CD4-positive, alpha-beta T cell treated with Interleukin-4 for 4 hours (primary cell): ENCODE results near the gene MT1B.
"Not testable (repeated sequence)": the region's sequence is repeated elsewhere in the genome, so short reads cannot be mapped to it uniquely, and the experiment has no call there.

Experiments
- DNase-seq: peaks from one replicate; pipeline ENCODE4 v3.0.0-alpha.2; 2020

MT1B gene

GRCh38 chr16:56669005-56669839, 17.5 kb downstream of the MT1B start, which contains the start of gene MT1H:
MT1H (plus strand) TSS chr16:56669814; CDS start chr16:56669885, 71 bp downstream.
- no peak for DNase-seq

DNA sequence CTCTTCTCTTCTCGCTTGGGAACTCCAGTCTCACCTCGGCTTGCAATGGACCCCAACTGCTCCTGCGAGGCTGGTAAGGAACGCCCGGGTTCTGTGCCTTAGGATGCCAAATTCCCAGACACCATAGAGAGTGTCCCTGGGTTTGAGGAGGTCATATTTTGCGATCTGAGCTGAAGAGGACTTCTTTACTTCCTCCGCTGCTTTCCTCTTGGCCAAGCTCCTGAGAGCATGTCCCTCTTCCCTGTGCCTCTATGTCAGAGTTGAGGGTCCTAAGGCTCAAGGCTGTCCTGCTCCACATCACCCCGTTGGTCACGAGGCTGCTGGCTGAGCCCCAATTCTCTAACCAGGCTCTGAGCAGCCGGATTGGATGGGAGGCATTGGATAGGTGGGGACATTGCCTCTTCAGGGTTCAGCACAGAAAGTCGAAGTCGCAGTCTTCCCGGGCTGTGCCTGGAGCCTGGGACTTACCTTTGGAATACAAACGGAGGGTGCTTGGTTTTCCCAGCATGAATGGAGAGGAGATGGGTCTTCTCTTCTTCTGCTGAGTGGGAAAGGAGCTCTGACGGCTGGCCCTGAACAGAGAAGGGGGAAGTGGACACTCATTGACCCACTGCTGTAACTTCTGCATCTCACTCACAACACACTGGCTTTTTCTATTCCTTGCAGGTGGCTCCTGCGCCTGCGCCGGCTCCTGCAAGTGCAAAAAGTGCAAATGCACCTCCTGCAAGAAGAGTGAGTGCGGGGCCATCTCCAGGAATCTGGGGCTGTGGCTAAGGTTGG, 18.3 kb downstream of the MT1B start:
- DNase-seq: no peak

GRCh38 chr16:56670620-56670934, 18.9 kb downstream of the MT1B start:
- no peak for DNase-seq

DNA sequence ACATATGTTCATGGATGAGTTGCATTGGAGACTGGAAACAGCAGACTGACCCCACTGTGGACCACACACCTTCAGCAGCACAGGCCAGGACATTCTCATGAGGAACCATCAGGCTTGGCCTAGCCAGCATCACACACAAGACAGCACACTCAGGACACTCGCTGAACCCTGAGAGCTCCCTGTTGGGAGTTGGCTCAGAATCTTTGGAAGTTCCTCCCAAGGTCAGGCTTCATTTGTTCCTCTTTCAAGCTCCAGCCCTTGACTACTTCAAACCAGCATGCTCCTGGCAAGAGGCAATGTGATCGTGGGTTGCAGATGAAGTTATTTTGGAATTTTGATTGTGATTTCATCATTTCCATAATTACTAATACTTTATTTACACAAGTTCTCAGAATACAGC, 20.0 kb downstream of the MT1B start:
- not testable (repeated sequence) for DNase-seq

DNA sequence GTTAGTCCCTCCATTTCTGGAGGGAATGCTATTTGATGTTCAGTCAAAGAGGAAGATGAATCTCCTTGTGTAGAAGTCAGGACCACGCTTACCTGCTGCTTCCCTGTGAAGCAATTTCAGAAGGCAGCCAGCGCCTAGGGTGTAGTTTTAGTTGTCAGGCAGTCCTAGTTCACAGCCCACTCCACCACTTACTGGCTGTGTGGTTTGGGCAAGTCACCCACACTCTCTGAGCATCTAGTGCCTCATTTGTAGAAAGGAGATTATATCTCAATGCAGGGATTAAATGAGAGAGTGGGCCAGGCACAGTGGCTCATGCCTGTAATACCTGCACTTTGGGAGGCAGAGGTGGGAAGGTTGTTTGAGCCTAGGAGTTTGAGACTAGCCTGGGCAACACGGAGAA, 20.5 kb downstream of the MT1B start:
- DNase-seq: not testable (repeated sequence)

- DNase-seq: no peak
Measured at GRCh38 chr16:56672761-56673536, 21.3 kb downstream of the MT1B start.

DNA sequence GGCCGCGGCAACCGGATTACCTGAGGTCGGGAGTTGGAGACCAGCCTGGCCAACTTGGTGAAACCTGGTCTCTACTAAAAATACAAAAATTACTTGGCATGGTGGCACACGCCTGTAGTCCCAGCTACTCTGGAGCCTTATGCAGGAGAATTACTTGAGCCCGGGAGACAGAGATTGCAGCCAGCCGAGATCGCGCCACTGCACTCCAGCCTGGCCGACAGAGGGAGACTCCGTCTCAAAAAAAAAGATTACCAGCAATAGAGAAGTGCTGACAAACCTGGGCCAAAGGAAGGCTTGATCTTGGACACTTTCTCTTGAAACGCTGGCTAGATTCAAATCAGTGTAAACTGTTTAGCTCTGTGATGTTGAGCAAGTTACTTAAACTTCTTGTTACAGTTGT, 22.2 kb downstream of the MT1B start:
- DNase-seq: no peak

DNA sequence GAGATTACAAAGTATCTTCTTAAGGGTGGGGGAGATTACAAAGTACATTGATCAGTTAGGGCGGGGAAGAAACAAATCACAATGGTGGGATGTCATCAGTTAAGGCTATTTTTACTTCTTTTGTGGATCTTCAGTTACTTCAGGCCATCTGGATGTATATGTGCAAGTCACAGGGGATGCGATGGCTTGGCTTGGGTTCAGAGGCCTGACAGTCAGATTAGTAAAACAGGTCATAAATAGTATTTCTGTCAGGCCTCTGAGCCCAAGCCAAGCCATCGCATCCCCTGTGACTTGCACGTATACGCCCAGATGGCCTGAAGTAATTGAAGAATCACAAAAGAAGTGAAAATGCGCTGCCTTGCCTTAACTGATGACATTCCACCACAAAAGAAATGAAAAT, 22.9 kb downstream of the MT1B start:
- not testable (repeated sequence) for DNase-seq

DNA sequence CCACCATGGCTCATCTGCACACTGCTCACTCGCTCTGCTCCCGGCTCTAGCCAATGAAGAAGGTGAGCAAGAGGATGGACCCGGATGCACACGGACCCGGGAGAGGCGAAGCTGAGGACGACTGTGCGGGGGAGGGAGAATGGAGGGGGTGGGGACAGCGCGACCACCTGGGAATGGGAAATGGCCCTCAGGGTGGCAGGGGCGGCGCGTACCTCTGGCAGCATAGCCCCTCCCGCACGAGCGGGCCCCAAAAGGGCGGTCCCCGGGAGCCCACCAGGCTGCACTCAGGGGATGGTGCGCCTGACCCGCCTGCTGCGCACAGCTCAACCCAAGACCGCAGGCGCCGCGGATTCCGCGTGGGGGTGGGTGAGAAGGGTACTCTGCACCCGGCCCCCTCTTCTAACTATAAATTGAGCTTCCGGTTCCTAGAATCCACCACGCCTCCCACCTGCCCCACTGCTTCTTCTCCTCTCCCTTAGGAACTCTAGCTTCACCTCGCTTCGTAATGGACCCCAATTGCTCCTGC, 24.1 kb downstream of the MT1B start:
- peak; percentile 13 for DNase-seq

GRCh38 chr16:56677474-56677873, 25.8 kb downstream of the MT1B start:
- DNase-seq: no peak

- DNase-seq: no peak
Measured at GRCh38 chr16:56679078-56679730, 27.5 kb downstream of the MT1B start.

DNA sequence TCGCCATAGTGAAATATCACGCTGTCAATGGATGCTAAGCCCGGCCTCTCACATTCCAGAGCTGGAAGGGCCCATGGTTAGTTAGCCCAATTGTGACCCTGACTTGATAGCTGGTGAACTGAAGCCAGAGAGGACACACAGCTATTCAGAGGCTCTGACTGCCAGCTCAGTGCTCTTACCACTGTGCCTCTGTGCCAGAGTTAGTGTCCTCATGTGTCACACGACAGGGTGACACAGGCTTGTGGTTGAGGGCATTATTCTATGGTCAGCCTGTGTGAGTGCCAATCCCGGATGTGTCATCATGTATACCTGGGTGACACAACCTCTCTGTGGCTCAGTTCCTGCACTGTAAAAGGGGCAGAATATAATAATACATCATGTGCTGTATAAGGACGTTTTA, 28.1 kb downstream of the MT1B start:
- DNase-seq: peak; percentile 19

DNA sequence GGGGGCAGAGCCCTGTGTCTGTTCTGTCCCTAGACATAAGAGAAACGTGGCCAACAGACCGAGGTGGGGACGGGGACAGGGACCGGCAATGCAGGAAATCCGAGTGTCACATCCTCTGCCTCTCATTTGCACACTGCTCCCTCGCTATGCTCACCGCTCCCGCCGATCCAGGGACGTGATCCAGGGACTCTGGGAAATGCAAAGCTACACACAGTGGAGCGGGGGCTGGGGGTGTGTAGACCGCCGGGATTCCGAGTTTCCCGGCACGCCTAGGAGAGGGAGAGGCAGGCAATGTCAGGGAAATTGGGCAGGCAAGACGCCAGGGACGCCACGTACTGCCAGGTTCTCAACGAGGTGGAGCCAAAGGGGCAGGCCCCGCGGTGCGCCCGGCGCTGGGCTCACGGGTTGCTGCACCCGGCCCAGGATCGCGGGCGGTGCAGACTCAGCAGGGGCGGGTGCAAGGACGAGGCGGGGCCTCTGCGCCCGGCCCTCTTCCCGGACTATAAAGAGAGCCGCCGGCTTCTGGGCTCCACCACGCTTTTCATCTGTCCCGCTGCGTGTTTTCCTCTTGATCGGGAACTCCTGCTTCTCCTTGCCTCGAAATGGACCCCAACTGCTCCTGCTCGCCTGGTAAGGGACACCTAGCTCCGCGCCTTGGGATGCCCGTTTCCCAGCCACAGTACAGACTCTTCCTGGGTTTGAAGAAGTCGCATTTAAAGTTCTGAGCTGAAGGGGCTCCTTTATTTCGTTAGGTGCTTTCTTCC, 30.4 kb downstream of the MT1B start, which contains the start of gene MT1X:
MT1X (plus strand) TSS at position 532 of the 764 bp plus-strand sequence; CDS start at position 603, 71 bp downstream.
- peak; percentile 84 for DNase-seq

- DNase-seq: no peak
Measured at GRCh38 chr16:56682703-56683397, 31.2 kb downstream of the MT1B start.

DNA sequence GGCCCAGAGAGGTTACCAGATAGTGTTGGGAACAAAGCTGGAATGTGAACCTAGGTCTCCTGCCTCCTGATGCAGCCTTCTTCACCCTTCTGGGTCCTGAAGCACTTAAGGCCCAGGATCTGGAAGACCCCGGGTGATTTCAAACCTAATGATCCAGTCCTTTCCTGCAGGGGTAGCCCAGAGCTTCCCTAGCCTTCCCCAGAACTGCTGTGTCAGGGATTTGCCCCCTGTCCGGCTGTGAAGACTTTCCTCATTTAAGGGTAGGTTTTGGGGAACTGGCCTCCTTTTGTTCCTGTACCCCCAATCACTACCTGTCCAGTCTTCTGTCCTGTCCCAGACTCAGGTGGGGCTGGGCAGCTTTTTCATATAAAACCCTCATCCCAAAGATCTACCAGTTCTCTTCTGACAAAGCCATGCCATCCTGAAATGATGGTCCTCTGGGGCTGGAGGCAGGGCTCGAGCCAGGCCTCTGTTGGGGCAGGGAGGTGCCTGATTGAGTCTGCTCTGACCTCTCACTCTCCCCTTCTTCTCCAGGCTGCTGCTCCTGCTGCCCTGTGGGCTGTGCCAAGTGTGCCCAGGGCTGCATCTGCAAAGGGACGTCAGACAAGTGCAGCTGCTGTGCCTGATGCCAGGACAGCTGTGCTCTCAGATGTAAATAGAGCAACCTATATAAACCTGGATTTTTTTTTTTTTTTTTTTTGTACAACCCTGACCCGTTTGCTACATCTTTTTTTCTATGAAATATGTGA, 31.9 kb downstream of the MT1B start:
- no peak for DNase-seq

DNA sequence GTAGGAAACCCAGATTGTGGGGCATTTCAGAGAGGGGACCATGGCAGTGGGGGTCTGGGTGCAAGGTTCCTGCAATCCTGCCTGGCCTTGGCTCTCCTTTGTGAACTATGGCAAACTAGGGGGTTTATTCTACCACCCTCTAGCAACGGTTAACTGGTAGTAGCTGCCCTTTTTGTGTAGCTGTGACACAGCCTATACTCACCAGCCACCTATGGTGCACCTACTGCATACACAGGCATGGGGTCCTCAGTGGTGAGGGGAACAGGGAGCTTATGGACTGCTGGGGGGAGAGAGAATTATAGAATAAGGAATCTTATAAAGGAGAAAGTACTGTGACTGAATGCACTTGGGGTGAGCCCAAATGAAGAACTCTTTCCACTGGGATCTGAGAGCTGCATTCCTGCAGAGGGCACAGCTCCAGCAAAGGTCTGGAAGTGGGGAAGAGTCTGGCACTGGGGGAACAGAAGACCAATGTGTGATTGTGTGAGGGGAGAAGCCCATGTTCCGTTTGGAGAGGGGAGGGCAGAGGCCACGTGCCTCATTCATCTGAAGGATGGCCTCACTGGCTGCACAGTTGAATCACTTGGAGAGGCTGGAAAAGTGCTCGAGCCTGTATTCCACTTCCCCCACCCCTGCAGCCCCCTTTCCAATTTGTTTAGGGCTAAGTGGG, 32.7 kb downstream of the MT1B start:
- DNase-seq: no peak

- DNase-seq: no peak
Measured at GRCh38 chr16:56684926-56685590, 33.4 kb downstream of the MT1B start.

DNA sequence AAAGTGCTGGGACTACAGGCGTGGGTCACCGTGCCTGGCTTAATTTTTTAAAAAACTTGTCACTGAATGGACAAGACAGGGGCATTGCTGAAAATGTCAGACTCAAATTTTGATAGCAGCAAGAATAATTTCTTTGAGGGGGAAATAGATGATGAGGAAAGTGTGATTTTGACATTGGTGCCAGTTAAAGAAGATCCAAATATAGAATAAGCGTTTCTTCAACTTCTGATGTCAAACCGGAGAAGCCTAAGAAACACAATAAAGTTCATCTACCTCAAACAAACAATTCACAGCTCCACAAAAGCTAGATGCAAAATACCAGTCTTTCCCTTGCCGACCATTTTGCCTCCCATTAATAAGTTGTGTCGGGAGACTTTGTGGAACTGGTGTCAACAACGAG, 35.1 kb downstream of the MT1B start:
- no peak for DNase-seq

- DNase-seq: no peak
Measured at GRCh38 chr16:56688762-56689161, 37.1 kb downstream of the MT1B start.
